Measurements from ENCODE around the gene MYBBP1A.
"Not testable (repeated sequence)": the region's sequence is repeated elsewhere in the genome, so short reads cannot be mapped to it uniquely, and the experiment has no call there.

MYBBP1A gene

GRCh38 chr17:4590042-4590441 is 34.9 kb upstream of the MYBBP1A start:
- not testable (repeated sequence) for DNase-seq

GRCh38 chr17:4588898-4589625 is 33.9 kb upstream of the MYBBP1A start:
- no peak for DNase-seq

GRCh38 chr17:4588391-4588790 is 33.2 kb upstream of the MYBBP1A start:
- no peak for DNase-seq

GRCh38 chr17:4587803-4588202 is 32.6 kb upstream of the MYBBP1A start:
- DNase-seq, result no peak

GRCh38 chr17:4587195-4587594 is 32.0 kb upstream of the MYBBP1A start:
- no peak for DNase-seq

- DNase-seq, result no peak
Measured at GRCh38 chr17:4586043-4586442, 30.9 kb upstream of the MYBBP1A start.

GRCh38 chr17:4585638-4585994 is 30.4 kb upstream of the MYBBP1A start:
- no peak for DNase-seq

GRCh38 chr17:4584917-4585637 is 29.9 kb upstream of the MYBBP1A start:
- no peak for DNase-seq

GRCh38 chr17:4584101-4584916 is 29.1 kb upstream of the MYBBP1A start, which contains the start of gene SMTNL2:
TSS of gene SMTNL2 (plus strand) at chr17:4584529. CDS start at chr17:4584606, 77 bp downstream.
- DNase-seq, result no peak

GRCh38 chr17:4583782-4584100 is 28.6 kb upstream of the MYBBP1A start:
- no peak for DNase-seq

- no peak for DNase-seq
Measured at GRCh38 chr17:4583206-4583605, 28.0 kb upstream of the MYBBP1A start.

GRCh38 chr17:4582691-4583090 is 27.5 kb upstream of the MYBBP1A start:
- no peak for DNase-seq

GRCh38 chr17:4582101-4582501 is 26.9 kb upstream of the MYBBP1A start:
- DNase-seq, result no peak

GRCh38 chr17:4580291-4580690 is 25.1 kb upstream of the MYBBP1A start:
- no peak for DNase-seq

- DNase-seq, result no peak
Measured at GRCh38 chr17:4579678-4580077, 24.5 kb upstream of the MYBBP1A start.

- not testable (repeated sequence) for DNase-seq
Measured at GRCh38 chr17:4578349-4578748, 23.2 kb upstream of the MYBBP1A start.

GRCh38 chr17:4577386-4577993 is 22.3 kb upstream of the MYBBP1A start:
- DNase-seq, result no peak

GRCh38 chr17:4576729-4577322 is 21.6 kb upstream of the MYBBP1A start:
- no peak for DNase-seq

- DNase-seq, result no peak
Measured at GRCh38 chr17:4576161-4576558, 21.0 kb upstream of the MYBBP1A start.

- no peak for DNase-seq
Measured at GRCh38 chr17:4574448-4575045, 19.4 kb upstream of the MYBBP1A start.

GRCh38 chr17:4573669-4574068 is 18.5 kb upstream of the MYBBP1A start:
- no peak for DNase-seq

- DNase-seq, result no peak
Measured at GRCh38 chr17:4573115-4573514, 17.9 kb upstream of the MYBBP1A start.
